ENCODE measurements around the gene SNX5.

GRCh38 chr20:17968366-17969277 is at the start of gene SNX5, which contains the start of gene MGME1:
- TF ChIP-seq POLR2AphosphoS5 (IDR thresholded peaks at IDR 0.05), result peak; percentile 48 to 97 (median 92)
- TF ChIP-seq, protein P1, sequence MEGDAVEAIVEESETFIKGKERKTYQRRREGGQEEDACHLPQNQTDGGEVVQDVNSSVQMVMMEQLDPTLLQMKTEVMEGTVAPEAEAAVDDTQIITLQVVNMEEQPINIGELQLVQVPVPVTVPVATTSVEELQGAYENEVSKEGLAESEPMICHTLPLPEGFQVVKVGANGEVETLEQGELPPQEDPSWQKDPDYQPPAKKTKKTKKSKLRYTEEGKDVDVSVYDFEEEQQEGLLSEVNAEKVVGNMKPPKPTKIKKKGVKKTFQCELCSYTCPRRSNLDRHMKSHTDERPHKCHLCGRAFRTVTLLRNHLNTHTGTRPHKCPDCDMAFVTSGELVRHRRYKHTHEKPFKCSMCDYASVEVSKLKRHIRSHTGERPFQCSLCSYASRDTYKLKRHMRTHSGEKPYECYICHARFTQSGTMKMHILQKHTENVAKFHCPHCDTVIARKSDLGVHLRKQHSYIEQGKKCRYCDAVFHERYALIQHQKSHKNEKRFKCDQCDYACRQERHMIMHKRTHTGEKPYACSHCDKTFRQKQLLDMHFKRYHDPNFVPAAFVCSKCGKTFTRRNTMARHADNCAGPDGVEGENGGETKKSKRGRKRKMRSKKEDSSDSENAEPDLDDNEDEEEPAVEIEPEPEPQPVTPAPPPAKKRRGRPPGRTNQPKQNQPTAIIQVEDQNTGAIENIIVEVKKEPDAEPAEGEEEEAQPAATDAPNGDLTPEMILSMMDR (IDR thresholded peaks at IDR 0.05), result no peak

Data from suprapubic skin (tissue), 3 donors.